HL-60 (cell line): ENCODE measurements around the gene PTBP2.

ENCODE experiments used
- DNase-seq, 2 experiments: peaks; one replicate each; pipeline ENCODE4 v3.0.0-alpha.2; 2010 to 2020; ENCODE audit warnings: low read depth in 1 of 2, low spot score in 1 of 2
- H3K27ac ChIP-seq: fragments of 250-450 bp; sonication (Bioruptor Pico); replicated peaks from 2 replicates; pipeline ENCODE4 v1.5.1; 2020; ENCODE audit warnings: mild to moderate bottlenecking, moderate library complexity
- H3K27me3 ChIP-seq: fragments of 250-450 bp; sonication (Bioruptor Pico); 2 replicates; pipeline ENCODE4 v1.5.1; 2021; ENCODE audit warnings: mild to moderate bottlenecking, moderate library complexity; ENCODE audit not compliant: insufficient read depth, poor library complexity, severe bottlenecking
- H3K4me3 ChIP-seq: replicated peaks from 2 replicates; pipeline ENCODE4 v1.5.1; 2011; ENCODE audit warnings: mild to moderate bottlenecking, control low read depth, low read length; ENCODE audit not compliant: insufficient read depth
- GABPA ChIP-seq: IDR thresholded peaks from 2 replicates; pipeline ENCODE4 v1.6.1; 2012; ENCODE audit warnings: low read depth
- POLR2AphosphoS5 ChIP-seq: IDR thresholded peaks from 2 replicates; pipeline ENCODE4 v1.6.1; 2012; ENCODE audit warnings: low read depth
- SPI1 ChIP-seq: IDR thresholded peaks from 2 replicates; pipeline ENCODE4 v1.6.1; 2012; ENCODE audit warnings: low read depth, mild to moderate bottlenecking, borderline replicate concordance
- TF ChIP-seq, protein P1 (sequence below): IDR thresholded peaks from one replicate; pipeline ENCODE4 v1.5.1; 2011; ENCODE audit warnings: low read length, control low read depth, inconsistent platforms; ENCODE audit not compliant: insufficient read depth
- TF ChIP-seq, protein P2 (sequence below): IDR thresholded peaks from 2 replicates; pipeline ENCODE4 v1.6.1; 2012; ENCODE audit warnings: low read depth; ENCODE audit not compliant: insufficient replicate concordance

Gene PTBP2

DNA sequence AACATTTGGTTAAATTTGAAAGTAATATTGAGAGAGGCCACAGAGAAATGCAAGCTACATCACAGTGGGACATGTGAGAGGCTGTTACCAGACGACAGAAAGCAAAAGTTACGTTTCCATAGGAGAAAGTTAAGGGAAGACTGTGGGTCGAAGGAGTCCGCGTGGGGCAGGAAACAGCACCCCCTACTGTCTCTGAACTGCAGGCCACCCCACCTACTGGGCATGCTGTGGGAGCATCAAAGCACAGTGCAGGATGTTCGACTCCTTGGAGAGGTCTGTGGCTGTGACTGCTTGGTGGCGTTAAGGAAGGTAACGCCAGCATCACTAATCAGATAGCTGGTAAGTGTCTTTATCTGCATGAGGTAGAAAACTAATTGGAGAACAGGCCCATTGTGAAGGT is 123.9 kb downstream of the PTBP2 start:
- DNase-seq, result peak in 1 of 2 experiments; percentile 34
- TF ChIP-seq, protein P1, sequence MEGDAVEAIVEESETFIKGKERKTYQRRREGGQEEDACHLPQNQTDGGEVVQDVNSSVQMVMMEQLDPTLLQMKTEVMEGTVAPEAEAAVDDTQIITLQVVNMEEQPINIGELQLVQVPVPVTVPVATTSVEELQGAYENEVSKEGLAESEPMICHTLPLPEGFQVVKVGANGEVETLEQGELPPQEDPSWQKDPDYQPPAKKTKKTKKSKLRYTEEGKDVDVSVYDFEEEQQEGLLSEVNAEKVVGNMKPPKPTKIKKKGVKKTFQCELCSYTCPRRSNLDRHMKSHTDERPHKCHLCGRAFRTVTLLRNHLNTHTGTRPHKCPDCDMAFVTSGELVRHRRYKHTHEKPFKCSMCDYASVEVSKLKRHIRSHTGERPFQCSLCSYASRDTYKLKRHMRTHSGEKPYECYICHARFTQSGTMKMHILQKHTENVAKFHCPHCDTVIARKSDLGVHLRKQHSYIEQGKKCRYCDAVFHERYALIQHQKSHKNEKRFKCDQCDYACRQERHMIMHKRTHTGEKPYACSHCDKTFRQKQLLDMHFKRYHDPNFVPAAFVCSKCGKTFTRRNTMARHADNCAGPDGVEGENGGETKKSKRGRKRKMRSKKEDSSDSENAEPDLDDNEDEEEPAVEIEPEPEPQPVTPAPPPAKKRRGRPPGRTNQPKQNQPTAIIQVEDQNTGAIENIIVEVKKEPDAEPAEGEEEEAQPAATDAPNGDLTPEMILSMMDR, result peak; percentile 54
- no peak for TF ChIP-seq SPI1
- no peaks in the 10 kb centered on the region for H3K27me3 ChIP-seq
- H3K4me3 ChIP-seq, result no peak overlapping the region
- no peak overlapping the region for H3K27ac ChIP-seq

DNA sequence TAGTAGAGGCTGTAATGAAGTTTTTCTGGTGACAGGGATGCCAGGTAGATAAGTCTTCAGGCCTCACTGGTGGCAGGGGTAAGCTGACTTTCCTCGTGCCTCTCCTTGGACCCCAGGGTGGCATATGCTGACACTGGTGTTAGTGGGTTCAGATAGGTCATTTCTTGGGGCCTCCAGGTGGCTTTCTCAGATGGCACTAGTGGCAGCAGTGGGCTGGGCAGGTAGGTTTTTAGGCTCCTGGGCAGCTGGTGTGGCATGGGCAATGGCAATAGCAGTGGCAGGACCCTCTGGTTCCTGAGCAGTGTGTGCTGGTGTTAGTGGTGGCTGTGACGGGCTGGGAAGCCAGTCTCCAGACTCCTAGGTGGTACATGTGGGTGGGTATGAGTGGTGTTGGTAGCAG is 140.3 kb downstream of the PTBP2 start:
- TF ChIP-seq POLR2AphosphoS5 (no peak), GABPA (no peak), SPI1 (no peak)
- TF ChIP-seq, protein P2, sequence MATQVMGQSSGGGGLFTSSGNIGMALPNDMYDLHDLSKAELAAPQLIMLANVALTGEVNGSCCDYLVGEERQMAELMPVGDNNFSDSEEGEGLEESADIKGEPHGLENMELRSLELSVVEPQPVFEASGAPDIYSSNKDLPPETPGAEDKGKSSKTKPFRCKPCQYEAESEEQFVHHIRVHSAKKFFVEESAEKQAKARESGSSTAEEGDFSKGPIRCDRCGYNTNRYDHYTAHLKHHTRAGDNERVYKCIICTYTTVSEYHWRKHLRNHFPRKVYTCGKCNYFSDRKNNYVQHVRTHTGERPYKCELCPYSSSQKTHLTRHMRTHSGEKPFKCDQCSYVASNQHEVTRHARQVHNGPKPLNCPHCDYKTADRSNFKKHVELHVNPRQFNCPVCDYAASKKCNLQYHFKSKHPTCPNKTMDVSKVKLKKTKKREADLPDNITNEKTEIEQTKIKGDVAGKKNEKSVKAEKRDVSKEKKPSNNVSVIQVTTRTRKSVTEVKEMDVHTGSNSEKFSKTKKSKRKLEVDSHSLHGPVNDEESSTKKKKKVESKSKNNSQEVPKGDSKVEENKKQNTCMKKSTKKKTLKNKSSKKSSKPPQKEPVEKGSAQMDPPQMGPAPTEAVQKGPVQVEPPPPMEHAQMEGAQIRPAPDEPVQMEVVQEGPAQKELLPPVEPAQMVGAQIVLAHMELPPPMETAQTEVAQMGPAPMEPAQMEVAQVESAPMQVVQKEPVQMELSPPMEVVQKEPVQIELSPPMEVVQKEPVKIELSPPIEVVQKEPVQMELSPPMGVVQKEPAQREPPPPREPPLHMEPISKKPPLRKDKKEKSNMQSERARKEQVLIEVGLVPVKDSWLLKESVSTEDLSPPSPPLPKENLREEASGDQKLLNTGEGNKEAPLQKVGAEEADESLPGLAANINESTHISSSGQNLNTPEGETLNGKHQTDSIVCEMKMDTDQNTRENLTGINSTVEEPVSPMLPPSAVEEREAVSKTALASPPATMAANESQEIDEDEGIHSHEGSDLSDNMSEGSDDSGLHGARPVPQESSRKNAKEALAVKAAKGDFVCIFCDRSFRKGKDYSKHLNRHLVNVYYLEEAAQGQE, result no peak
- TF ChIP-seq, protein P1, result no peak
- no peak overlapping the region for H3K4me3 ChIP-seq
- H3K27ac ChIP-seq, result no peak overlapping the region
- no peaks in the 10 kb centered on the region for H3K27me3 ChIP-seq
- DNase-seq, result no peak

DNA sequence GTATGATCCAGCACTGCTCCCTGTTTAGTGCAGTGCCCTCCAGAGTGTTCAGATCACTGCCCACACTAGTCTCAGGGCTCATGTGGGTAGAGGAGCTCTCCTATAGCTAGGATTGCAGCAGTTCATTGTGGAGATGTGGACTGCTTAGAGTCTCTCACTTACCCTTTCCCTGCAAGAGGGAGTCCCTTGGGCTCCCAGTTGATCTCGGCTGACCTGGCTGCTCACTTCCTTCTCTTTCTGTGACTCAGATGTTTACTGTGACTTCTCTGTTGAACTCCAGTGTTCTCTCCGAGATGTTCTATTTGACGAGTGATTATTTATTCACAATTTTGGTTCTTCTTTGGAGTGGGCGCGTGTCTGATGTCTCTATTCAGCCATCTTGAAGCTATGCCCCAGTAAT is 141.9 kb downstream of the PTBP2 start:
- H3K27me3 ChIP-seq, result no peaks in the 10 kb centered on the region
- no peak overlapping the region for H3K27ac ChIP-seq
- TF ChIP-seq, protein P2, result no peak
- TF ChIP-seq POLR2AphosphoS5 (no peak), SPI1 (no peak), GABPA (no peak)
- TF ChIP-seq, protein P1, result no peak
- DNase-seq, result no peak
- H3K4me3 ChIP-seq, result no peak overlapping the region
